Sigmoid colon (tissue), 4 donors: ENCODE data around the gene RPTOR.

Experiments used
- CTCF ChIP-seq, 4 experiments: fragments of 450-650 bp in 3 of 4; fragments of 200-600 bp in 1 of 4; IDR thresholded peaks; one replicate each; pipeline ENCODE4 v1.5.1; 2016 to 2019; ENCODE audit warnings: antibody characterized with exemption in 4 of 4, mild to moderate bottlenecking in 3 of 4, moderate library complexity in 2 of 4
- EP300 ChIP-seq, 4 donors: sonication (generic); formaldehyde crosslinking; IDR thresholded peaks; one replicate each; pipeline ENCODE4 v1.6.1; 2017; ENCODE audit warnings: antibody characterized with exemption in 4 of 4
- POLR2A ChIP-seq, 2 donors: fragments of 450-650 bp; IDR thresholded peaks; one replicate each; pipeline ENCODE4 v1.6.1; 2016; ENCODE audit warnings: antibody characterized with exemption in 2 of 2, mild to moderate bottlenecking in 2 of 2, moderate library complexity in 2 of 2
- POLR2AphosphoS5 ChIP-seq, 4 donors: sonication (generic); formaldehyde crosslinking; IDR thresholded peaks; one replicate each; pipeline ENCODE4 v1.6.1; 2017; ENCODE audit warnings: antibody characterized with exemption in 4 of 4

DNA sequence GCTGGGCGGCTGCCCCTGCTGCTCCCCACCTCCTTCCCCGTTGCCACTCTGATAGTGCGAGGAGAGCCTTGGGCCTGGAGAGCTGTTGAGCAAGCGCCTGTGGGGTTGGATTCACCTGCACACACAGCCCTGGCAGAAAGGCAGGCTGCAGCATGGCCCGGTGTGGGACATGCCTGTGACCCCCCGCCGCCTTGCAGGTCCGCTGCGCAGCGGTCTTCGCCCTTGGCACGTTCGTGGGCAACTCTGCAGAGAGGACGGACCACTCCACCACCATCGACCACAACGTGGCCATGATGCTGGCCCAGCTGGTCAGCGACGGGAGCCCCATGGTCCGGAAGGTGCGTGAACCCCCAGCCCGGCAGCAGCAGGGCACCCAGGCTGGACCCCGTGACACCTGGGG lies 340.2 kb downstream of the RPTOR start:
- TF ChIP-seq CTCF (IDR thresholded peaks at IDR 0.05): no peak
- TF ChIP-seq POLR2AphosphoS5 (IDR thresholded peaks at IDR 0.05): no peak
- no peak for TF ChIP-seq EP300 (IDR thresholded peaks at IDR 0.05)
- TF ChIP-seq POLR2A (IDR thresholded peaks at IDR 0.05): no peak
